22Rv1 (cell line): ENCODE data around the gene BAZ1A.

ENCODE experiments used
- H3K27ac ChIP-seq: fragments of 450-650 bp; 2 replicates; pipeline ENCODE4 v1.5.1; 2017
- ZFX ChIP-seq: fragments of 450-650 bp; IDR thresholded peaks from 2 replicates; pipeline ENCODE4 v1.6.1; 2017; ENCODE audit warnings: antibody characterized with exemption, borderline replicate concordance
- TF ChIP-seq, protein P1 (sequence below): fragments of 450-650 bp; IDR thresholded peaks from 2 replicates; pipeline ENCODE4 v1.5.1; 2017; ENCODE audit warnings: mild to moderate bottlenecking

The BAZ1A gene

DNA sequence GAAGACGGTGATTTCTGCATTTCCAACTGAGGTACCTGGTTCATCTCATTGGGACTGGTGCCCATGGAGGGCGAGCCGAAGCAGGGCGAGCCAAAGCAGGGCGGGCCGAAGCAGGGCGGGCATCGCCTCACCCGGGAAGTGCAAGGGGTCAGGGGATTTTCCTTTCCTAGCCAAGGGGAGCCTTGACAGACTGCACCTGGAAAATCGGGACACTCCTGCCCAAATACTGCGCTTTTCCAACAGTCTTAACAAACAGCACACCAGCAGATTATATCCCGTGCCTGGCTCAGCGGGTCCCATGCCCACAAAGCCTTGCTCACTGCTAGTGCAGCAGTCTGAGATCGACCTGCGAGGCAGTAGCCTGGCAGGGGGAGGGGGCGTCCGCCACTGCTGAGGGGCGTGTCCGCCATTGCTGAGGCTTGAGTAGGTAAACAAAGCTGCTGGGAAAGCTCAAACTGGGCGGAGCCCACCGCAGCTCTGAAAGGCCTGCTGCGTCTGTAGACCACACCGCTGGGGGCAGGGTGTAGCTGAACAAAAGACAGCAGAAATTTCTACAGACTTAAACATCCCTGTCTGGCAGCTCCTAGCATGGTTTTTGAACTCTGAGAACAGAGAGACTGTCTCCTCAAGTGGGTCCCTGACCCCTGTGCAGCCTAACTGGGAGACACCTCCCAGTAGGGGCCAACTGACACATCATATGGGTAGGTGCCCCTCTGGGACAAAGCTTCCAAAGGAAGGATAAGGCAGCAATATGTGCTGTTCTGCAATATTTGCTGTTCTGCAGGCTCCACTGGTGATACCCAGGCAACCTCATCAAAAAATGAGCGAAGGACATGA is 77.2 kb downstream of the BAZ1A start:
- TF ChIP-seq ZFX = no peak
- TF ChIP-seq, protein P1, sequence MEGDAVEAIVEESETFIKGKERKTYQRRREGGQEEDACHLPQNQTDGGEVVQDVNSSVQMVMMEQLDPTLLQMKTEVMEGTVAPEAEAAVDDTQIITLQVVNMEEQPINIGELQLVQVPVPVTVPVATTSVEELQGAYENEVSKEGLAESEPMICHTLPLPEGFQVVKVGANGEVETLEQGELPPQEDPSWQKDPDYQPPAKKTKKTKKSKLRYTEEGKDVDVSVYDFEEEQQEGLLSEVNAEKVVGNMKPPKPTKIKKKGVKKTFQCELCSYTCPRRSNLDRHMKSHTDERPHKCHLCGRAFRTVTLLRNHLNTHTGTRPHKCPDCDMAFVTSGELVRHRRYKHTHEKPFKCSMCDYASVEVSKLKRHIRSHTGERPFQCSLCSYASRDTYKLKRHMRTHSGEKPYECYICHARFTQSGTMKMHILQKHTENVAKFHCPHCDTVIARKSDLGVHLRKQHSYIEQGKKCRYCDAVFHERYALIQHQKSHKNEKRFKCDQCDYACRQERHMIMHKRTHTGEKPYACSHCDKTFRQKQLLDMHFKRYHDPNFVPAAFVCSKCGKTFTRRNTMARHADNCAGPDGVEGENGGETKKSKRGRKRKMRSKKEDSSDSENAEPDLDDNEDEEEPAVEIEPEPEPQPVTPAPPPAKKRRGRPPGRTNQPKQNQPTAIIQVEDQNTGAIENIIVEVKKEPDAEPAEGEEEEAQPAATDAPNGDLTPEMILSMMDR = no peak
- no peak overlapping the region for H3K27ac ChIP-seq

DNA sequence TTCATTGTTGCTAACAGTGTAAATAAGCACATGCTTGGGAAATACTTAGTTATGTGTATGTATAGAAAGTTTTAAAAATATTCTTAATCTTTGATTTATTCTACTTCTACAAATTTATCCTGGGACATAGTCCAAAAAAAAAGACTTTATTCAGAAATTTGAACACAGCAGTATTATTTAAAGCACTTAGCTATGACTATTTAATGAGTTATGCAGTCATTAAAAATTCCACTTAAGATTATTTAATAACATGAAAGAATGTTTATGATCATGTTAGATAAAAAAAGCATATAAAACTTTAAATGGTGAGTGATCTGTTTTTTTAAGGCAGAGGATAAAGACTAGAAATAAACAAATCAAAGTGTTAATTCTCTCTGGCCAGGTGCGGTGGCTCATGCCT is 78.3 kb downstream of the BAZ1A start:
- no peak overlapping the region for H3K27ac ChIP-seq
- no peak for TF ChIP-seq ZFX
- TF ChIP-seq, protein P1 = no peak

DNA sequence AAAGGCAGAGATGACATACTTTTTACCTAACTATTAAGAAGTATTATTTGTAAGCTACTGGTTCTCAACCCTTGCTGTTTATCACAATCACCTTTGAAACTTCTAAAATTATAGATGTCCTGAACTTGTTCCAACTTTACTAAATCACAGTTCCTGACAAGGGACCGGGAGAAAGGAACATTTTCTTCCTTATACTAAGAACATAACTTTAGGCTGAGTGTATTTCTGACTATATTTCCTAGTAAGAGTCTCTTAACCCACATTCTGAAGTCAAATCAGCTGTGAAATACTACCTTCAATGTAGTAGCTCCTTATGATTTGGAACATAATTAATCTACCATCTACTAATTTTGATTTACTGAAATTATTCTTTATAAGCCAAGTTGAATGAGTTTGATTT is 80.2 kb downstream of the BAZ1A start:
- no peak overlapping the region for H3K27ac ChIP-seq
- TF ChIP-seq, protein P1 = no peak
- TF ChIP-seq ZFX = no peak

DNA sequence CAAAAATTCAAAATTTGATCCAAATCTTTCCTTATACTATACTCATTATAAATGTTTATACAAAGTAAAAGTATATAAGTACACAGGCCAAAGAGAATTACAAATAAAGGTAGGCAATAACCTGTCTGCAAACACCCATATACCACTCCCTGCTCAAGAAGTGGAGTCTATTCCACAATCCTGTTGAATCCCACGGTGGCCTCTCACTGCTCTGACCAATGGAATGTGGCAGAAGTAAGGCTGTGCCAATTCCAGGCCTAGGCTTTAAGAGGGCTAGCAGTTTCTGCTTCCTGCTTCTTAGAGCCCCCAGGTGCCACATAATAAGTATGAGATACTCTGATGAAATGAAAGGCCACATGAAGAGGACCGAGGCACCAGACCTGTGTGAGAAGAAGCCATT is 80.9 kb downstream of the BAZ1A start:
- no peak overlapping the region for H3K27ac ChIP-seq
- TF ChIP-seq, protein P1 = no peak
- no peak for TF ChIP-seq ZFX

DNA sequence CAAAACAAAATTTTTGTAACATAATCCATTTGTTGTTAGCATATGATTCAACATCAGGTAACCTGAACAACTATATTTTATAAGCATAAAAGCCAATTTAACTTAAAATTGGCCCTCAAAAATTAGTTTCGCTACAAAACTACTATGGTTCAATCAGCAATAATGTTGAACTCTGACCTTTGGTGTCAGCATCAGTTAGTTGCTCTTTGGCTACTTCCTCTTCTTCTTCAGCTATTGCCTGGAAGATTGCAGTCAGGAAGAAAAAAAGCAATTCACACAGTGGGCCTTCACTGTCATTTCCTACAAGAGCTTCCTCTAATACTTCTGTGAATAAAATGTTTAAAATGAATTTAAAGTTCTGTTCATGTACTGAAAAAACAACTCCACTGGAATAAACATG is 82.6 kb downstream of the BAZ1A start:
- no peak overlapping the region for H3K27ac ChIP-seq
- no peak for TF ChIP-seq ZFX
- TF ChIP-seq, protein P1 = no peak

DNA sequence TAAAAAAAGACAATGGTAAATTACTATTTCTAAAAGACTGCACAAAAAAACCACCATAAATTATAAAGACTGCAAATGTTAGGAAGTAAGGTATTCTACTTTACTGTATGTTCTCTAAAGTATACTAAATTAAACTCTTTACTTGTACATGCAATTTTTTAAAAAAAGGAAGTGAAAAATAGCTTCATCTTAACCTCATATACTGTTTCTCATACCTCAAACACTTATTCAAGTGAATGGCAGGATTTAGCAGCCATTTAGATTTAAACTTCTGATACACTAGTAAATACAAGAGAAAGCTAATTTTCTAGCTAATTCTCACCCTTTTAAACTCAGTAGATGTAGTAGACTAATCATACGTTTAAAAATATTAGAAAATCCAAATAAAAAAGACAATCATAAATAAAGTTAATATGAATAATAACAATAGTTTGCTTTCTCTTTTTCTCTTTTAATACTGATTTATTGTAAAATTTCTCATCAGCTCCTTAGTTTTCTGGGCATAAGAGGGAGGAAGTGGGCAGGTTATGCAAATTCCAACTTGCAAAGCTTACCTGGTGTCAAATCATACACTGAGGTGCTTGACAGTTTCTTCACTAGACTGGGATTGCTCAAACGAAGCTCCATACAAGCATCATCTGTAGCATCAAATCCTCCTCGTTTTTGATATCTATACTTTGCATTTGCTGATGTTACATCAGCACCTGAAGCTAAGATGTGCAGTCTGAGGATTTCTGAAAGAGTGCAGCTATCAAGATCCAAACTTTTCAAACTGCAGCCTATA is 89.7 kb downstream of the BAZ1A start:
- H3K27ac ChIP-seq = no peak overlapping the region
- no peak for TF ChIP-seq ZFX
- TF ChIP-seq, protein P1 = no peak

DNA sequence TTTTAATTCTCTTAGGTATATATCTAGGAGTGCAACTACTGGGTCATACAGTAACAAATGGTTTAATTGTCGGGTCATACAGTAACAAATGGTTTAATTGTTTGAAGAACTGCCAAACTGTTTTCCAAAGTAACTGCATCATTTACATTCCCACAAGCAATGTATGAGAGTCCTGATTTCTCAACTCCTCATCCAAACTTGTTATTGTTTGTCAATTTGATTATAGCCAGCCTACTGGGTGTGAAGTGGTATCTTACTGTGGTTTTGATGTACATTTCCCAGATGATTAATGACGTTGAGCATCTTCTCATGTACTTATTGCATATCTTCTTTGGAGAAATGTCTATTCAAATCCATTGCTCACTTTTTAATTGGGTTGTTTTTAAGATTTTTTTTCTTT is 93.1 kb downstream of the BAZ1A start:
- no peak overlapping the region for H3K27ac ChIP-seq
- no peak for TF ChIP-seq ZFX
- TF ChIP-seq, protein P1 = no peak
